ENCODE data around the gene NT5DC1. TPM values are rescaled to one million over a fixed set of nuclear protein-coding genes. Genes with fewer than 3 reads are reported as not detected.

Gene NT5DC1
- total RNA-seq, 1 experiment from 2014 or later = 37.9 TPM

DNA sequence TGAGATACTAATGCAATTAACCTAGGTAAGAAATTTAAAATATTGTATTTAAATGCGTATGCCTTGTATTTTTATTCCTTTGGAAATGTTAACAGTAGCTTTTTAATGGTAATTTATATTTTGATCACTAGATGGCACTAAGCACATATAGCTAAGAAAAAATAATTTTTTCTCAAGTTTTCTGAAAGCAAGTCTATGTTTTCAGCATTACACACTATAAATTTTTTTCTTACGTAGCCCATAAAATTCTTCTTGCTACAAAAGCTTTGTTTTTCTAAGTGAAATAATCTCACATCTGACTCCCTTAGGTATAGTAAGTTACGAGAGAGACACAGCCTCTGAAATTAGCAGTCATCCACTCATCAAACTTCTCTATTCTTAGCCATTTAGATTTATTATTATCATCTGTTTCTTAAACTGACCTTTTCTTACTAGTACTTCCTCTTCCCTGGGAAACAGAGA is 117.5 kb downstream of the NT5DC1 start:
- H3K4me3 ChIP-seq (ENCODE audit: low read depth, low read length, poor library complexity, severe bottlenecking) = no peak overlapping the region
- peaks cover 16% of the 10 kb centered on the region for H3K4me1 ChIP-seq (ENCODE audit: insufficient read depth, low read length, poor library complexity, severe bottlenecking)
- ChIA-PET CTCF (interaction anchor here (0.6 kb wide), 1 partner anchor 548 kb away, joined by 7 read pairs; no protein-coding TSS in a partner anchor), POLR2A (ENCODE audit: low non-redundant PET) (interaction anchor here (0.7 kb wide), 1 partner anchor 11 kb away, joined by 7 read pairs; no protein-coding TSS in a partner anchor)
- no peak for TF ChIP-seq EZH2 (IDR thresholded peaks at IDR 0.05; ENCODE audit: borderline replicate concordance, low read depth, low read length, poor library complexity, severe bottlenecking)
- TF ChIP-seq, protein P1, sequence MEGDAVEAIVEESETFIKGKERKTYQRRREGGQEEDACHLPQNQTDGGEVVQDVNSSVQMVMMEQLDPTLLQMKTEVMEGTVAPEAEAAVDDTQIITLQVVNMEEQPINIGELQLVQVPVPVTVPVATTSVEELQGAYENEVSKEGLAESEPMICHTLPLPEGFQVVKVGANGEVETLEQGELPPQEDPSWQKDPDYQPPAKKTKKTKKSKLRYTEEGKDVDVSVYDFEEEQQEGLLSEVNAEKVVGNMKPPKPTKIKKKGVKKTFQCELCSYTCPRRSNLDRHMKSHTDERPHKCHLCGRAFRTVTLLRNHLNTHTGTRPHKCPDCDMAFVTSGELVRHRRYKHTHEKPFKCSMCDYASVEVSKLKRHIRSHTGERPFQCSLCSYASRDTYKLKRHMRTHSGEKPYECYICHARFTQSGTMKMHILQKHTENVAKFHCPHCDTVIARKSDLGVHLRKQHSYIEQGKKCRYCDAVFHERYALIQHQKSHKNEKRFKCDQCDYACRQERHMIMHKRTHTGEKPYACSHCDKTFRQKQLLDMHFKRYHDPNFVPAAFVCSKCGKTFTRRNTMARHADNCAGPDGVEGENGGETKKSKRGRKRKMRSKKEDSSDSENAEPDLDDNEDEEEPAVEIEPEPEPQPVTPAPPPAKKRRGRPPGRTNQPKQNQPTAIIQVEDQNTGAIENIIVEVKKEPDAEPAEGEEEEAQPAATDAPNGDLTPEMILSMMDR (conservative IDR thresholded peaks at IDR 0.05; ENCODE audit: low read depth, low read length) = peak; percentile 65
- intact Hi-C loops (cut with micrococcal nuclease; ENCODE audit: unreplicated experiment) = loop anchor here (5.0 to 10.0 kb wide), 3 partner anchors 344 to 749 kb away; no protein-coding TSS in a partner anchor
- no peaks in the 10 kb centered on the region for H3K9me3 ChIP-seq (ENCODE audit: low read depth, low read length, poor library complexity, severe bottlenecking)
- no peaks in the 10 kb centered on the region for H3K36me3 ChIP-seq (ENCODE audit: insufficient read depth, low read length, poor library complexity, severe bottlenecking)
- BruUV-seq (replicated peaks) = no TSS peak
- DNase-seq (ENCODE audit: low spot score) = peak; percentile 40
- H3K27me3 ChIP-seq (replicated peaks; ENCODE audit: insufficient read depth, low read depth, low read length, poor library complexity) = no peaks in the 10 kb centered on the region
- H3K27ac ChIP-seq (ENCODE audit: low read depth, low read length, poor library complexity, severe bottlenecking) = no peak overlapping the region

DNA sequence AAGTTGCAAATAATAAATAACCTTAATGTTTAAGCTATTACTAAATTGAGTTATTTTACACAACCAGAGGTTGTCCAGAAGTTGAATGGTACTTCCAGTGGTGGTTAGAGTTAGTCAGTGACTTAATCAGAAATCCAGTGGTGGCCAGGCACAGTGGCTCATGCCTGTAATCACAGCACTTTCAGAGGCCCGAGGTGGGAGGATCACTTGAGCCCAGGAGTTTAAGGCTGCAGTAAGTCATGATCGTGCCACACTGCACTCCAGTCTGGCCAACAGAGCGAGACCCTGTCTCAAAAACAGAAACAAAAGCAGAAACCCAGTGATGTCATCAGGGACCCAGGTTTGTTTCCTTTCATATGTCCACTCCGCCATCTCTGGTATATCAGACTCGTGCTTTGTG is 118.2 kb downstream of the NT5DC1 start:
- DNase-seq (ENCODE audit: low spot score) = no peak
- TF ChIP-seq EZH2 (IDR thresholded peaks at IDR 0.05; ENCODE audit: borderline replicate concordance, low read depth, low read length, poor library complexity, severe bottlenecking) = no peak
- TF ChIP-seq, protein P1 (conservative IDR thresholded peaks at IDR 0.05; ENCODE audit: low read depth, low read length) = no peak
- ChIA-PET POLR2A (ENCODE audit: low non-redundant PET) (no interaction called here), CTCF (no interaction called here)
- Histone ChIP-seq H3K36me3 (ENCODE audit: insufficient read depth, low read length, poor library complexity, severe bottlenecking) (no peaks in the 10 kb centered on the region), H3K4me3 (ENCODE audit: low read depth, low read length, poor library complexity, severe bottlenecking) (no peak overlapping the region), H3K9me3 (ENCODE audit: low read depth, low read length, poor library complexity, severe bottlenecking) (no peaks in the 10 kb centered on the region), H3K27ac (ENCODE audit: low read depth, low read length, poor library complexity, severe bottlenecking) (no peak overlapping the region), H3K27me3 (replicated peaks; ENCODE audit: insufficient read depth, low read depth, low read length, poor library complexity) (no peaks in the 10 kb centered on the region), H3K4me1 (ENCODE audit: insufficient read depth, low read length, poor library complexity, severe bottlenecking) (peaks cover 16% of the 10 kb centered on the region)
- intact Hi-C loops (cut with micrococcal nuclease; ENCODE audit: unreplicated experiment) = loop anchor here (5.0 to 10.0 kb wide), 3 partner anchors 343 to 748 kb away; no protein-coding TSS in a partner anchor
- no TSS peak for BruUV-seq (replicated peaks)

DNA sequence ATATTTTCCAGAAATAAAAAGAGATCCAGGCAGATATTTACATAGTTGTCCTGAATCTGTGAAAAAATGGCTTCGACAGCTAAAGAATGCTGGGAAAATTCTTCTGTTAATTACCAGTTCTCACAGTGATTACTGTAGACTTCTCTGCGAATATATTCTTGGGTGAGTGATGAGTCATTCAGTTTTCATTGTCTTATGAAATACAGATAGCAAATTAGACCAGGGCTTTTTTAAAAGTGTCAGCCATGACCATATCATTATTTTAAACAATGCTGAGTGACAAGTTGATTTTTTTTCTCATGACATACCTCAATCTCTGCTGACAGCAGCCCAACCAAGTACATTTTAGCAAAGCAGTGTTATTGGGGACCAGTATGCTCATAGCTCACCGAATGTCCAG is 120.4 kb downstream of the NT5DC1 start:
- intact Hi-C loops (cut with micrococcal nuclease; ENCODE audit: unreplicated experiment) = no loop called here
- DNase-seq (ENCODE audit: low spot score) = peak; percentile 33

More for the DNA sequence above, 120.4 kb downstream of the NT5DC1 start:
- Histone ChIP-seq H3K4me1 (ENCODE audit: insufficient read depth, low read length, poor library complexity, severe bottlenecking) (peaks cover 16% of the 10 kb centered on the region), H3K27ac (ENCODE audit: low read depth, low read length, poor library complexity, severe bottlenecking) (no peak overlapping the region), H3K4me3 (ENCODE audit: low read depth, low read length, poor library complexity, severe bottlenecking) (no peak overlapping the region), H3K36me3 (ENCODE audit: insufficient read depth, low read length, poor library complexity, severe bottlenecking) (no peaks in the 10 kb centered on the region), H3K27me3 (replicated peaks; ENCODE audit: insufficient read depth, low read depth, low read length, poor library complexity) (no peaks in the 10 kb centered on the region), H3K9me3 (ENCODE audit: low read depth, low read length, poor library complexity, severe bottlenecking) (no peaks in the 10 kb centered on the region)
- TF ChIP-seq, protein P1 (conservative IDR thresholded peaks at IDR 0.05; ENCODE audit: low read depth, low read length) = no peak
- no peak for TF ChIP-seq EZH2 (IDR thresholded peaks at IDR 0.05; ENCODE audit: borderline replicate concordance, low read depth, low read length, poor library complexity, severe bottlenecking)
- POLR2A ChIA-PET (ENCODE audit: low non-redundant PET) = no interaction called here
- no TSS peak for BruUV-seq (replicated peaks)
- CTCF ChIA-PET = no interaction called here
